ENCODE measurements around the gene FAM174A. TPM values are rescaled to one million over a fixed set of nuclear protein-coding genes. Genes with fewer than 3 reads are reported as not detected.

The FAM174A gene
- total RNA-seq, 1 experiment from 2014 or later = 3.1 TPM

DNA sequence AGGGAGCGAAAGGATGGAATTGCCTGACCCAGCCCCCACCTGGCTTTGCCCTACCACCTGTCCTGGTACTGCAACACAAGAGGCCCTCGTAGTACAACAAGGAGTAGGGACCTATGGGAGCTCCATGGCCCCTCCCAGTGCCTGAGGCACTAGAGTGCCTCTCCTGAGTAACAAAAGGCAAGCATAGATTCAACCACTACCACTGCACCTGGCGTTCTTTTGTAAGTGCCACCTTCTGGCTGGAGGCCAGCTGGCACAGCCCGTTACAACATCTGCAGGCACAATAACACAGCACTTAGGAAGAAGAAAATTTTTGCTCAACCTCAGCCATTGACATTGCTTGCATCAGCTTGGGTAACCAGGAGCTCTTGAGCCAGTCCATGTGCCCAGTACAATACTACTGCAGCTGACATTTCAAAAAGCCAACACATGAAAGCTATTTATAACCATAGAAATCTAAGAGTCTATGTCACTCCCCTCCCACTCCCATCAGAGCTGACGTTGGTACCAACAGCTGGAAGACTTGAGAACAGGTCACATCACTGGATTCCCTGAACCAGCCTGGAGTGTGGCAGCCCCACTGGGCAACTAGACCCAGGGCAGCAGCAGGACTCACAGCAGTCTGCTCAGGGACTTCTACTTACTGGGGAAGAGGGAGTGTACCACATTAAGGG, 17.7 kb upstream of the FAM174A start:
- ChIA-PET CTCF (no interaction called here), POLR2A (ENCODE audit: low non-redundant PET) (no interaction called here)
- H3K36me3 ChIP-seq (ENCODE audit: insufficient read depth, low read length, poor library complexity, severe bottlenecking) = no peaks in the 10 kb centered on the region
- no TSS peak for BruUV-seq (replicated peaks)
- intact Hi-C loops (cut with micrococcal nuclease; ENCODE audit: unreplicated experiment) = no loop called here
- H3K27ac ChIP-seq (ENCODE audit: low read depth, low read length, poor library complexity, severe bottlenecking) = no peak overlapping the region
- TF ChIP-seq, protein P1, sequence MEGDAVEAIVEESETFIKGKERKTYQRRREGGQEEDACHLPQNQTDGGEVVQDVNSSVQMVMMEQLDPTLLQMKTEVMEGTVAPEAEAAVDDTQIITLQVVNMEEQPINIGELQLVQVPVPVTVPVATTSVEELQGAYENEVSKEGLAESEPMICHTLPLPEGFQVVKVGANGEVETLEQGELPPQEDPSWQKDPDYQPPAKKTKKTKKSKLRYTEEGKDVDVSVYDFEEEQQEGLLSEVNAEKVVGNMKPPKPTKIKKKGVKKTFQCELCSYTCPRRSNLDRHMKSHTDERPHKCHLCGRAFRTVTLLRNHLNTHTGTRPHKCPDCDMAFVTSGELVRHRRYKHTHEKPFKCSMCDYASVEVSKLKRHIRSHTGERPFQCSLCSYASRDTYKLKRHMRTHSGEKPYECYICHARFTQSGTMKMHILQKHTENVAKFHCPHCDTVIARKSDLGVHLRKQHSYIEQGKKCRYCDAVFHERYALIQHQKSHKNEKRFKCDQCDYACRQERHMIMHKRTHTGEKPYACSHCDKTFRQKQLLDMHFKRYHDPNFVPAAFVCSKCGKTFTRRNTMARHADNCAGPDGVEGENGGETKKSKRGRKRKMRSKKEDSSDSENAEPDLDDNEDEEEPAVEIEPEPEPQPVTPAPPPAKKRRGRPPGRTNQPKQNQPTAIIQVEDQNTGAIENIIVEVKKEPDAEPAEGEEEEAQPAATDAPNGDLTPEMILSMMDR (conservative IDR thresholded peaks at IDR 0.05; ENCODE audit: low read depth, low read length) = no peak
- DNase-seq (ENCODE audit: low spot score) = no peak
- no peak overlapping the region for H3K4me3 ChIP-seq (ENCODE audit: low read depth, low read length, poor library complexity, severe bottlenecking)
- no peaks in the 10 kb centered on the region for H3K27me3 ChIP-seq (replicated peaks; ENCODE audit: insufficient read depth, low read depth, low read length, poor library complexity)
- peaks cover 3% of the 10 kb centered on the region for H3K9me3 ChIP-seq (ENCODE audit: low read depth, low read length, poor library complexity, severe bottlenecking)
- H3K4me1 ChIP-seq (ENCODE audit: insufficient read depth, low read length, poor library complexity, severe bottlenecking) = no peaks in the 10 kb centered on the region

DNA sequence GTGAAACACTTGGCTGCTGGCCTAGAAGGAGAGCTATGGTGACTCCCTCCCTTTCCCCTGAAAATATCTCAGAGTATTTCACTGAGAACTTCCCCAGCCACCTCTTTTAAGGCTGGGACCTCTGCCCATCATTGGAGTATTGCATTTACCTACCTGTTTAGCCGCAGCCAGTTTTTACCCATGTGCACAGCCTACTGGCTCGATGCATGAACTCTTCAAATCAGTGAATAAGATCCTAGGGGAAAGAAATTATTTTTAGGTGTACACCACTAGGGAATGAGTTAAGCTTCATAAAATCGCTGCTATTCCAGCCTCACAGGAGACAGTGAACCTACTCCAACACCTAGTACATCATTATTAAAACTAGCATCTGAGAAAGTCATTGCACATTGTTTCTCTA, 16.8 kb upstream of the FAM174A start:
- TF ChIP-seq EZH2 (IDR thresholded peaks at IDR 0.05; ENCODE audit: borderline replicate concordance, low read depth, low read length, poor library complexity, severe bottlenecking) = no peak
- TF ChIP-seq, protein P1 (conservative IDR thresholded peaks at IDR 0.05; ENCODE audit: low read depth, low read length) = no peak
- no peak overlapping the region for H3K4me3 ChIP-seq (ENCODE audit: low read depth, low read length, poor library complexity, severe bottlenecking)
- ChIA-PET POLR2A (ENCODE audit: low non-redundant PET) (no interaction called here), CTCF (no interaction called here)
- H3K27me3 ChIP-seq (replicated peaks; ENCODE audit: insufficient read depth, low read depth, low read length, poor library complexity) = no peaks in the 10 kb centered on the region
- no TSS peak for BruUV-seq (replicated peaks)
- intact Hi-C loops (cut with micrococcal nuclease; ENCODE audit: unreplicated experiment) = no loop called here
- no peak for DNase-seq (ENCODE audit: low spot score)
- no peaks in the 10 kb centered on the region for H3K36me3 ChIP-seq (ENCODE audit: insufficient read depth, low read length, poor library complexity, severe bottlenecking)
- peaks cover 3% of the 10 kb centered on the region for H3K9me3 ChIP-seq (ENCODE audit: low read depth, low read length, poor library complexity, severe bottlenecking)
- no peak overlapping the region for H3K27ac ChIP-seq (ENCODE audit: low read depth, low read length, poor library complexity, severe bottlenecking)
- no peaks in the 10 kb centered on the region for H3K4me1 ChIP-seq (ENCODE audit: insufficient read depth, low read length, poor library complexity, severe bottlenecking)

DNA sequence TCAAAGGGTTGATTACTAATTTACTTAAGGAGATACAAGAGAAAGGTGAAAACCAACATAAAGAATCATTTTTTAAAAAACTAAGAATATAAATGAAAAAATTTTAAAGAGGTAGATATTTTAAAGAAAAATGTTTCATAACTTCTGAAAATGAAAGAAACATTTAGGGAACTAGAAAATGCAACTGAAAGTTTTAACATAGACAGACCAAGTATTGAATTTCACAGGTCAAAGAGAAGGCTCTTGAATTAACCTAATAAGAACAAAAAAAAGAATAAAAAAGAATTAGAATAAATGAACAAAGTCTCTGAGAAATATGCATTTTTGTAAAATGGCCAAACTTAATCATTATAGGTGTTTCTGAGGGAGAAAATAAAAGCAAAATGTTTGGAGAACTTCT, 16.1 kb upstream of the FAM174A start:
- CTCF ChIA-PET = no interaction called here
- DNase-seq (ENCODE audit: low spot score) = no peak
- Histone ChIP-seq H3K36me3 (ENCODE audit: insufficient read depth, low read length, poor library complexity, severe bottlenecking) (no peaks in the 10 kb centered on the region), H3K27me3 (replicated peaks; ENCODE audit: insufficient read depth, low read depth, low read length, poor library complexity) (no peaks in the 10 kb centered on the region), H3K27ac (ENCODE audit: low read depth, low read length, poor library complexity, severe bottlenecking) (no peak overlapping the region), H3K4me1 (ENCODE audit: insufficient read depth, low read length, poor library complexity, severe bottlenecking) (no peaks in the 10 kb centered on the region), H3K9me3 (ENCODE audit: low read depth, low read length, poor library complexity, severe bottlenecking) (peaks cover 3% of the 10 kb centered on the region), H3K4me3 (ENCODE audit: low read depth, low read length, poor library complexity, severe bottlenecking) (no peak overlapping the region)
- no TSS peak for BruUV-seq (replicated peaks)
- TF ChIP-seq, protein P1 (conservative IDR thresholded peaks at IDR 0.05; ENCODE audit: low read depth, low read length) = no peak
- no peak for TF ChIP-seq EZH2 (IDR thresholded peaks at IDR 0.05; ENCODE audit: borderline replicate concordance, low read depth, low read length, poor library complexity, severe bottlenecking)
- intact Hi-C loops (cut with micrococcal nuclease; ENCODE audit: unreplicated experiment) = no loop called here
- POLR2A ChIA-PET (ENCODE audit: low non-redundant PET) = no interaction called here
